ENCODE data around the gene FN3K. TPM values are rescaled to one million over a fixed set of nuclear protein-coding genes. Genes with fewer than 3 reads are reported as not detected.
A peak's percentile ranks its signal among the peaks of the same experiment; 100 is the strongest.

Gene FN3K
- total and polyA plus RNA-seq, 2 of the 13 experiments (the other 11 are each of a cell fraction or from before 2014, with no cell fraction given), result 3.5 to 12.2 TPM

DNA sequence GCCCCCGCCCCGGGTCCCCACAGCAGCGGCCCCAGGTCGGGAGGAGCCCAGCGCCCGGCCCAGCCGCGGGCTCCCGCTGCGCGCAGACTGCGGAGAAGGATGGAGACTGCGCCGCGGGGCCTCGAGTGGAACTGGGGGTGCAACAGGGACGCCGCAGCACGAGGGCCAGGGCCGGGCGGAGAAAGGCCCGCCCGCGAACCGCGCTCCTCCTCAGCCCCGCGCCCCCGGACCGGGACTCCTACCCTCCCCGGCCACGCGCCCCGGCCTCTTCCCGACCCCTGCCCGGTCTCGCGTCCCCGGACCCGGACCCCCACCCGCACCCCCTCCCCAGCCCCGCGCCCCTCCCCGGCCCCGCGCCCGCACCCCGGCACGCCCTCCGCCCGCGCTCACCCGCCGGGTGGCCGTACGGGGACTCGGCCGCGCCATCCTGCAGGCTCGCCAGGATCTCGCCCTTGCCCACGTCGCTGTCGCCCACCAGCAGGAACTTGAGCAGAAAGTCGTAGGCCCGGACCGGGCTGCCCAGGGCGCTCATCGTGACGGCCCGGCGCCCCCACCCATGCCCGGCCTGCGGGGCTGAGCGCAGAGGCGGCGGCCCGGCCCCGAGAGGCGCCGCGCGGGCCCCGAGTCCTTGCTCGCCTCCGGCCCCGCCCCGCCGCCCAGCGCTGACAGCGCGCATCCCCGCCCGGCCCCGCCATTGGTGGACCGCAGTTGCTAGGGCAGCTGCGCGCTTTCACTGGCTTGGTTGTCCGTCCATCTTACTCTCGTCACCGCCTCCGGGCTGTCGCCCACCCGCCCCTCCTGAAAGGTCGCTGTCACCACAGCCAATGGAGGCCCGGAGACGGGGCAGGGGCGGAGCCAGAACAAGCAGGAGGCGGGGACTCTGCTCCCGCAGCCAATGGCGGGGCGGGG, 37.1 kb upstream of the FN3K start, which contains the start of gene RAB40B (continued):
- TF ChIP-seq, protein P1, sequence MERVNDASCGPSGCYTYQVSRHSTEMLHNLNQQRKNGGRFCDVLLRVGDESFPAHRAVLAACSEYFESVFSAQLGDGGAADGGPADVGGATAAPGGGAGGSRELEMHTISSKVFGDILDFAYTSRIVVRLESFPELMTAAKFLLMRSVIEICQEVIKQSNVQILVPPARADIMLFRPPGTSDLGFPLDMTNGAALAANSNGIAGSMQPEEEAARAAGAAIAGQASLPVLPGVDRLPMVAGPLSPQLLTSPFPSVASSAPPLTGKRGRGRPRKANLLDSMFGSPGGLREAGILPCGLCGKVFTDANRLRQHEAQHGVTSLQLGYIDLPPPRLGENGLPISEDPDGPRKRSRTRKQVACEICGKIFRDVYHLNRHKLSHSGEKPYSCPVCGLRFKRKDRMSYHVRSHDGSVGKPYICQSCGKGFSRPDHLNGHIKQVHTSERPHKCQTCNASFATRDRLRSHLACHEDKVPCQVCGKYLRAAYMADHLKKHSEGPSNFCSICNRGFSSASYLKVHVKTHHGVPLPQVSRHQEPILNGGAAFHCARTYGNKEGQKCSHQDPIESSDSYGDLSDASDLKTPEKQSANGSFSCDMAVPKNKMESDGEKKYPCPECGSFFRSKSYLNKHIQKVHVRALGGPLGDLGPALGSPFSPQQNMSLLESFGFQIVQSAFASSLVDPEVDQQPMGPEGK (CRISPR knock-in tag; IDR thresholded peaks at IDR 0.05), result no peak
- TF ChIP-seq ETV5 (CRISPR knock-in tag; IDR thresholded peaks at IDR 0.05; ENCODE audit: borderline replicate concordance) (no peak), NR2F2 (IDR thresholded peaks at IDR 0.05; ENCODE audit: borderline replicate concordance, low read depth) (no peak), SIN3A (IDR thresholded peaks at IDR 0.05; ENCODE audit: borderline replicate concordance, low read depth, low read length) (peak; percentile 34; the same call in 1 of the 2 replicates), ZNF207 (IDR thresholded peaks at IDR 0.05; ENCODE audit: borderline replicate concordance) (no peak), MAF1 (CRISPR knock-in tag; IDR thresholded peaks at IDR 0.05; ENCODE audit: borderline replicate concordance) (no peak), ZNF605 (CRISPR knock-in tag; IDR thresholded peaks at IDR 0.05) (no peak), ZNF616 (CRISPR knock-in tag; IDR thresholded peaks at IDR 0.05; ENCODE audit: low read depth) (0 out of 2 replicates have a peak, but pooled peaks have one; percentile 29), STAG1 (CRISPR knock-in tag; IDR thresholded peaks at IDR 0.05) (no peak), ZSCAN20 (CRISPR knock-in tag; IDR thresholded peaks at IDR 0.05; ENCODE audit: borderline replicate concordance) (peak; percentile 16; the same call in 1 of the 2 replicates), MED8 (CRISPR knock-in tag; IDR thresholded peaks at IDR 0.05; ENCODE audit: insufficient replicate concordance) (no peak), RBFOX2 (IDR thresholded peaks at IDR 0.05; ENCODE audit: low read depth, low read length) (peak; percentile 40; the same call in 1 of the 2 replicates), ZNF101 (CRISPR knock-in tag; IDR thresholded peaks at IDR 0.05; ENCODE audit: borderline replicate concordance, low read depth) (no peak), FOXO1 (CRISPR knock-in tag; IDR thresholded peaks at IDR 0.05) (no peak), RFX3 (CRISPR knock-in tag; IDR thresholded peaks at IDR 0.05) (peak; percentile 61), ZNF564 (CRISPR knock-in tag; IDR thresholded peaks at IDR 0.05) (no peak), DNMT1 (CRISPR knock-in tag; IDR thresholded peaks at IDR 0.05) (no peak), PITX1 (CRISPR knock-in tag; IDR thresholded peaks at IDR 0.05) (no peak), SRSF1 (optimal IDR thresholded peaks at IDR 0.05; ENCODE audit: low read depth, low read length) (no peak), ZNF232 (CRISPR knock-in tag; IDR thresholded peaks at IDR 0.05; ENCODE audit: borderline replicate concordance) (no peak; the same call in 1 of the 2 replicates), ZNF772 (CRISPR knock-in tag; IDR thresholded peaks at IDR 0.05) (no peak; the same call in 1 of the 2 replicates), SKI (IDR thresholded peaks at IDR 0.05; ENCODE audit: partially characterized antibody) (no peak), ZSCAN29 (CRISPR knock-in tag; conservative IDR thresholded peaks at IDR 0.05) (no peak), ZKSCAN8 (CRISPR knock-in tag; IDR thresholded peaks at IDR 0.05; ENCODE audit: borderline replicate concordance) (no peak), ZBTB46 (CRISPR knock-in tag; IDR thresholded peaks at IDR 0.05; ENCODE audit: borderline replicate concordance) (no peak)
- TF ChIP-seq, protein P2, sequence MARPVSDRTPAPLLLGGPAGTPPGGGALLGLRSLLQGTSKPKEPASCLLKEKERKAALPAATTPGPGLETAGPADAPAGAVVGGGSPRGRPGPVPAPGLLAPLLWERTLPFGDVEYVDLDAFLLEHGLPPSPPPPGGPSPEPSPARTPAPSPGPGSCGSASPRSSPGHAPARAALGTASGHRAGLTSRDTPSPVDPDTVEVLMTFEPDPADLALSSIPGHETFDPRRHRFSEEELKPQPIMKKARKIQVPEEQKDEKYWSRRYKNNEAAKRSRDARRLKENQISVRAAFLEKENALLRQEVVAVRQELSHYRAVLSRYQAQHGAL (CRISPR knock-in tag; IDR thresholded peaks at IDR 0.05; ENCODE audit: not compliant biosample characterization), result no peak
